NOMO-1 treated with DMSO at 0.1 percent for 48 hours (cell line): ENCODE results near the gene ZNF319.
A peak's percentile ranks its signal among the peaks of the same experiment; 100 is the strongest.
"Not testable (repeated sequence)": the region's sequence is repeated elsewhere in the genome, so short reads cannot be mapped to it uniquely, and the experiment has no call there.

Experiments
- DNase-seq: peaks from one replicate; lab custom pipeline; 2025; ENCODE audit not compliant: unreplicated experiment; lab: John Stamatoyannopoulos, UW

The ZNF319 gene

GRCh38 chr16:57979006-57979585 is 21.4 kb downstream of the ZNF319 start:
- no peak for DNase-seq

- DNase-seq: not testable (repeated sequence)
Measured at GRCh38 chr16:57978070-57978465, 22.4 kb downstream of the ZNF319 start.

- DNase-seq: no peak
Measured at GRCh38 chr16:57977418-57978069, 22.9 kb downstream of the ZNF319 start.

GRCh38 chr16:57976331-57976796 is 24.1 kb downstream of the ZNF319 start:
- DNase-seq: no peak

- DNase-seq: no peak
Measured at GRCh38 chr16:57972306-57972705, 28.2 kb downstream of the ZNF319 start.

- DNase-seq: no peak
Measured at GRCh38 chr16:57971848-57972247, 28.6 kb downstream of the ZNF319 start.

- DNase-seq: no peak
Measured at GRCh38 chr16:57970970-57971369, 29.5 kb downstream of the ZNF319 start, which contains the start of gene CNGB1. CNGB1 (minus strand) TSS chr16:57971128; CDS start chr16:57967286, 3,842 bp downstream.

- DNase-seq: no peak
Measured at GRCh38 chr16:57970319-57970718, 30.2 kb downstream of the ZNF319 start.

- DNase-seq: no peak
Measured at GRCh38 chr16:57969451-57970123, 30.9 kb downstream of the ZNF319 start.

GRCh38 chr16:57967916-57968315 is 32.6 kb downstream of the ZNF319 start:
- DNase-seq: no peak

- no peak for DNase-seq
Measured at GRCh38 chr16:57966986-57967385, 33.5 kb downstream of the ZNF319 start.

GRCh38 chr16:57966204-57966771 is 34.2 kb downstream of the ZNF319 start:
- DNase-seq: no peak

- DNase-seq: no peak
Measured at GRCh38 chr16:57964157-57964700, 36.2 kb downstream of the ZNF319 start.

GRCh38 chr16:57962756-57963155 is 37.7 kb downstream of the ZNF319 start:
- DNase-seq: no peak

- no peak for DNase-seq
Measured at GRCh38 chr16:57962046-57962445, 38.4 kb downstream of the ZNF319 start.

GRCh38 chr16:57961538-57961937 is 38.9 kb downstream of the ZNF319 start:
- no peak for DNase-seq

- no peak for DNase-seq
Measured at GRCh38 chr16:57960826-57961472, 39.5 kb downstream of the ZNF319 start.

- no peak for DNase-seq
Measured at GRCh38 chr16:57960310-57960709, 40.2 kb downstream of the ZNF319 start.

- no peak for DNase-seq
Measured at GRCh38 chr16:57959804-57960203, 40.7 kb downstream of the ZNF319 start.

- DNase-seq: peak; percentile 41
Measured at GRCh38 chr16:57959121-57959520, 41.4 kb downstream of the ZNF319 start.

GRCh38 chr16:57958544-57958943 is 41.9 kb downstream of the ZNF319 start:
- no peak for DNase-seq
